Measurements from ENCODE around the gene RAPGEF5. TPM values are rescaled to one million over a fixed set of nuclear protein-coding genes. Genes with fewer than 3 reads are reported as not detected.
A peak's percentile ranks its signal among the peaks of the same experiment; 100 is the strongest.

RAPGEF5 gene
- total and polyA plus RNA-seq, 10 of the 15 experiments (the other 5 are each of a cell fraction or from before 2014, with no cell fraction given): 0.38 to 4.0 (median 1.6) TPM; not detected in 1

GRCh38 chr7:22300839-22301238 is 56.1 kb downstream of the RAPGEF5 start (continued):
- no peak for TF ChIP-seq ZNF687 (IDR thresholded peaks at IDR 0.05)
- no peak for TF ChIP-seq MEF2B (IDR thresholded peaks at IDR 0.05; ENCODE audit: partially characterized antibody, poor library complexity, severe bottlenecking)
- TF ChIP-seq HDAC2 (IDR thresholded peaks at IDR 0.05): no peak
- TF ChIP-seq CTCF (IDR thresholded peaks at IDR 0.05 in 2 of 3, conservative IDR thresholded peaks at IDR 0.05 in 1 of 3; ENCODE audit: control insufficient read depth in 2 of 3, extremely low read depth in 1 of 3, insufficient read depth in 1 of 3, low read depth in 3 of 3, low read length in 3 of 3): no peak
- no peak for TF ChIP-seq CREM (IDR thresholded peaks at IDR 0.05; ENCODE audit: low read depth)
- TF ChIP-seq SREBF2 (IDR thresholded peaks at IDR 0.05; ENCODE audit: low read length): no peak

- no peak overlapping the region for H2AFZ ChIP-seq (ENCODE audit: control insufficient read depth, low read depth, low read length)
- H3K9ac ChIP-seq (ENCODE audit: control insufficient read depth, insufficient read depth, low read length): no peak overlapping the region
- no peaks in the 10 kb centered on the region for H3K79me2 ChIP-seq (ENCODE audit: control insufficient read depth, insufficient read depth, low read length)
- H3K4me2 ChIP-seq (ENCODE audit: control insufficient read depth, insufficient read depth): no peak overlapping the region
- no peaks in the 10 kb centered on the region for H3K9me3 ChIP-seq (replicated peaks; ENCODE audit: control insufficient read depth, insufficient read depth, low read length)
- H3K4me3 ChIP-seq: no peak overlapping the region
- no peaks in the 10 kb centered on the region for H4K20me1 ChIP-seq (ENCODE audit: control insufficient read depth, insufficient read depth)
- ChIA-PET POLR2A (no interaction called here), SMC1A (ENCODE audit: uncharacterized antibody, unreplicated experiment) (interaction anchor here (1.1 to 2.4 kb wide), 3 partner anchors 11 to 164 kb away, joined by 3 to 9 read pairs (median 4); no protein-coding TSS in a partner anchor), CTCF (interaction anchor here (0.8 to 2.1 kb wide), 5 partner anchors 11 to 195 kb away, joined by 3 to 15 read pairs (median 3); no protein-coding TSS in a partner anchor), RAD21 (ENCODE audit: unreplicated experiment) (interaction anchor here (0.9 to 1.5 kb wide), 2 partner anchors 67 to 156 kb away, joined by 3 to 5 read pairs; no protein-coding TSS in a partner anchor)
- DNase-seq (ENCODE audit: low read depth, low spot score): no peak
- in situ Hi-C loops (cut with MboI): no loop called here
- TF ChIP-seq CTCF (IDR thresholded peaks at IDR 0.05 in 2 of 3, conservative IDR thresholded peaks at IDR 0.05 in 1 of 3; ENCODE audit: control insufficient read depth in 2 of 3, extremely low read depth in 1 of 3, insufficient read depth in 1 of 3, low read depth in 3 of 3, low read length in 3 of 3): peak in 2 of 3 experiments; percentile 18 to 32; a peak in 2 of 6 replicates
- no peak for TF ChIP-seq KLF5 (IDR thresholded peaks at IDR 0.05; ENCODE audit: partially characterized antibody)
- ATAC-seq: no peak
- H3K36me3 ChIP-seq (ENCODE audit: control insufficient read depth in 2 of 2, insufficient read depth in 2 of 2, low read length in 1 of 2): no peaks in the 10 kb centered on the region; a peak in 1 of 4 replicates
- peak; percentile 13 for FAIRE-seq
- intact Hi-C loops (cut with micrococcal nuclease; ENCODE audit: unreplicated experiment): loop anchor here (1.0 kb wide), 1 partner anchor 187 kb away; no protein-coding TSS in a partner anchor
- no peaks in the 10 kb centered on the region for H3K4me1 ChIP-seq (ENCODE audit: control insufficient read depth, insufficient read depth, low read length)
- BruUV-seq (replicated peaks): no TSS peak
- H3K27me3 ChIP-seq (replicated peaks in 1 of 2; ENCODE audit: control insufficient read depth in 2 of 2, insufficient read depth in 2 of 2, low read length in 1 of 2): no peaks in the 10 kb centered on the region
- no peak overlapping the region for H3K27ac ChIP-seq (ENCODE audit: control insufficient read depth, insufficient read depth)
Observed at GRCh38 chr7:22296916-22297315, 60.0 kb downstream of the RAPGEF5 start.

Measured in GM12878 (cell line).